CD14-positive monocyte (primary cell): ENCODE measurements around the gene TICRR. TPM values are rescaled to one million over a fixed set of nuclear protein-coding genes. Genes with fewer than 3 reads are reported as not detected.

Experiments used
- DNase-seq, 3 donors: peaks; one replicate each; pipeline ENCODE4 v3.0.0-alpha.2; 2011 to 2022
- H2AFZ ChIP-seq: 2 replicates; pipeline ENCODE4 v1.6.0; 2012; ENCODE audit warnings: mild to moderate bottlenecking, low read depth, low read length, inconsistent platforms; ENCODE audit not compliant: insufficient read depth, poor library complexity, severe bottlenecking
- H3K27ac ChIP-seq, 2 donors: 1 replicate in 1 of 2; 2 replicates in 1 of 2; pipeline ENCODE4 v1.5.1; 2012 to 2013; ENCODE audit warnings: low read length in 2 of 2, control low read depth in 1 of 2, inconsistent platforms in 1 of 2, low read depth in 1 of 2, mild to moderate bottlenecking in 1 of 2
- H3K27me3 ChIP-seq, 2 donors: one replicate each; pipeline versions ENCODE4 v1.6.0 to v1.6.1; 2011 to 2013; ENCODE audit warnings: low read length in 2 of 2; ENCODE audit not compliant: control insufficient read depth in 2 of 2, insufficient read depth in 2 of 2
- H3K36me3 ChIP-seq, 2 donors: replicated peaks in 1 of 2; 1 replicate in 1 of 2; 2 replicates in 1 of 2; pipeline versions ENCODE4 v1.5.1 to v1.6.1; 2012 to 2013; ENCODE audit warnings: low read length in 2 of 2, control low read depth in 1 of 2, inconsistent platforms in 1 of 2, mild to moderate bottlenecking in 1 of 2; ENCODE audit not compliant: insufficient read depth in 2 of 2, control insufficient read depth in 1 of 2
- H3K4me1 ChIP-seq, 2 donors: 1 replicate in 1 of 2; 2 replicates in 1 of 2; pipeline versions ENCODE4 v1.5.1 to v1.6.1; 2012 to 2013; ENCODE audit warnings: low read length in 2 of 2, control low read depth in 1 of 2, inconsistent platforms in 1 of 2, mild to moderate bottlenecking in 1 of 2, moderate library complexity in 1 of 2; ENCODE audit not compliant: insufficient read depth in 2 of 2, control insufficient read depth in 1 of 2
- H3K4me2 ChIP-seq: replicated peaks from 2 replicates; pipeline ENCODE3; 2012; ENCODE audit warnings: low read length, moderate library complexity, mild to moderate bottlenecking; ENCODE audit not compliant: poor library complexity, severe bottlenecking; ENCODE audit errors: extremely low read depth
- H3K4me3 ChIP-seq, 3 experiments: fragments of 200-600 bp in 1 of 3; sonication (generic) in 1 of 3; replicated peaks in 1 of 3; 1 replicate in 2 of 3; 2 replicates in 1 of 3; pipeline ENCODE4 v1.5.1; 2011 to 2013; ENCODE audit warnings: low read length in 3 of 3, mild to moderate bottlenecking in 3 of 3, control low read depth in 2 of 3, low read depth in 2 of 3, inconsistent platforms in 1 of 3, moderate library complexity in 1 of 3
- H3K79me2 ChIP-seq: 2 replicates; pipeline ENCODE4 v1.6.0; 2012; ENCODE audit warnings: mild to moderate bottlenecking, control low read depth, inconsistent platforms, low read length, moderate library complexity; ENCODE audit not compliant: insufficient read depth
- H3K9ac ChIP-seq: 2 replicates; pipeline ENCODE4 v1.6.0; 2017; ENCODE audit warnings: low read length, mild to moderate bottlenecking; ENCODE audit not compliant: insufficient read depth, poor library complexity, severe bottlenecking
- H3K9me3 ChIP-seq, 2 donors: replicated peaks in 1 of 2; 1 replicate in 1 of 2; 2 replicates in 1 of 2; pipeline versions ENCODE4 v1.5.1 to v1.6.1; 2012 to 2013; ENCODE audit warnings: low read length in 2 of 2, control low read depth in 1 of 2; ENCODE audit not compliant: control insufficient read depth in 1 of 2, insufficient read depth in 1 of 2
- H4K20me1 ChIP-seq: 2 replicates; pipeline ENCODE4 v1.6.0; 2012; ENCODE audit warnings: mild to moderate bottlenecking, low read length, control low read depth, moderate library complexity; ENCODE audit not compliant: insufficient read depth
- H3K27ac Mint-ChIP-seq, 7 donors: one replicate each; pipeline ENCODE4 v1.8.0; 2020; ENCODE audit warnings: mild to moderate bottlenecking in 7 of 7, mixed read lengths in 7 of 7, moderate library complexity in 6 of 7, inconsistent platforms in 2 of 7
- H3K27me3 Mint-ChIP-seq, 3 donors: one replicate each; pipeline ENCODE4 v1.8.0; 2021 to 2022; ENCODE audit warnings: low read depth in 3 of 3, mild to moderate bottlenecking in 3 of 3, mixed read lengths in 3 of 3, moderate library complexity in 3 of 3, inconsistent platforms in 1 of 3
- H3K36me3 Mint-ChIP-seq, 2 donors: one replicate each; pipeline ENCODE4 v1.8.0; 2020; ENCODE audit warnings: mixed read lengths in 2 of 2, inconsistent platforms in 1 of 2, mild to moderate bottlenecking in 1 of 2
- H3K4me1 Mint-ChIP-seq: one replicate; pipeline ENCODE4 v1.8.0; 2020; ENCODE audit warnings: mild to moderate bottlenecking, mixed read lengths
- H3K4me3 Mint-ChIP-seq, 2 donors: one replicate each; pipeline ENCODE4 v1.8.0; 2020; ENCODE audit warnings: mild to moderate bottlenecking in 2 of 2, mixed read lengths in 2 of 2, moderate library complexity in 1 of 2
- H3K9me3 Mint-ChIP-seq, 7 donors: one replicate each; pipeline ENCODE4 v1.8.0; 2020 to 2022; ENCODE audit warnings: mixed read lengths in 7 of 7, mild to moderate bottlenecking in 6 of 7, moderate library complexity in 6 of 7, inconsistent platforms in 2 of 7
- CTCF ChIP-seq: fragments of 200-600 bp; IDR thresholded peaks from one replicate; pipeline ENCODE4 v1.8.0; 2022; ENCODE audit warnings: antibody characterized with exemption, mild to moderate bottlenecking
- WGBS: methylation state at CpG from one replicate; pipeline ENCODE4 v1.1.5; 2013; ENCODE audit warnings: missing lambda C conversion rate; ENCODE audit not compliant: insufficient coverage; 5-methylcytosine and 5-hydroxymethylcytosine counted together
- intact Hi-C, 2 donors: fragments of 100-400 bp; cut with micrococcal nuclease; formaldehyde crosslinking; loops; one replicate each; pipeline versions ENCODE4 v1.15.0 to v1.15.1; 2023
- polyA plus RNA-seq, 3 donors: library from polyadenylated mRNA; depleted of rRNA in 1 of 3; unstranded in 2 of 3; stranded (reverse) in 1 of 3; fragments of 300-500 nt in 2 of 3; fragments of >200 nt in 1 of 3; fragmentation: Illumina TruSeq in 2 of 3; gene quantifications; 1 replicate in 2 of 3; 2 replicates in 1 of 3; pipeline ENCODE4 v1.2.3, GENCODE V29; 2012 to 2021

Gene TICRR
- polyA plus RNA-seq, 3 donors, result not detected

DNA sequence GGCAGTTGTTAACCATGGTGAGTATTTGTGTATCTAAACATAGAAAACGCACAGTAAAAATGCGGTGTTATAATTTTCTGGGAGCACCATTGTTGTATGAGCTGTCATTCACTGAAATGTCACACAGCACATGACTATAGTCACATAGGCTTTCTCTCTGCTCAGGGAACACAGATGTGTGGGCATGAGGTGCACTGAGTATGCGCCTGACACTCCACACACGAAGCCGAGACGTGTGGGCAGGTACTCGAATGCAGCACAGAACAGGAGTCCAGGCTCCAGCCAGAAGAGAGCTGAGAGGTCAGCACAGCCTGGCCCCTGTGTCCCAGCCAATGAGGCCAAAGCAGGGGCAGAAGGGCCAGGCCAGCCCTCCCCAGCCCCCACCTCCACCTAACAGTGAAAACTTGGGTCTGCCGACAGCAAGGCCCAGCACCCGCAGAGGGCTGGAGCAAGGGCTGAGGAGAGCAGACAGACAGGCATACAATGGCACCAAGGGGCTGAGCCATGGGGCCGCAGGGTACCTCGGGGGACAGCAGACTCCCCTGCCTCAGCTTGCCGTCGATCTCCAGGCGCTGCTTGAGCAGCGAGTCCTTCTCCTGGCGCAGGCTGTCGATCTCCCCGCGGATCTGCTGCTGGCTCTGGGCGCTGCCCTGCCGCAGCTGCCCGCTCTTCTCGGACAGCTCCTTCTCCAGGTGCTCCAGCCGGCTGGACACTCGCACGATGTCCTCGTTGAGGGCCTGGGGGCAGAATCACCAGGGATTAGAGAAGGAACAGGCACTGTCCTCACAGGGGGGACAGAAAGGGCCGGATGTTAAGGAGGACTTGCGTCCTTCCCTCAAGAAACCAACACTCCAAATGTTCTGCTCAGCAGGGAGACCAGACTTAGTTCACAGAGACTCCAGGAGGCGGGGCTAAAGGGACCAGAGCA is 56.0 kb downstream of the TICRR start:
- Mint-ChIP-seq H3K4me3 (no peak overlapping the region), H3K27ac (peak overlapping the region in 1 of 7 donors; percentile 82), H3K27me3 (peaks cover 1 to 3% (median 1%) of the 10 kb centered on the region in 3 donors), H3K4me1 (no peaks in the 10 kb centered on the region), H3K9me3 (peaks cover 39 to 59% (median 49%) of the 10 kb centered on the region in 7 donors), H3K36me3 (peaks cover 44 to 57% of the 10 kb centered on the region in 2 donors)
- Histone ChIP-seq H3K36me3 (peaks cover 47 to 53% of the 10 kb centered on the region in 2 donors), H3K4me1 (no peaks in the 10 kb centered on the region), H3K79me2 (no peaks in the 10 kb centered on the region), H3K9me3 (peaks cover 9 to 56% of the 10 kb centered on the region in 2 donors), H3K4me3 (no peak overlapping the region), H3K27ac (no peak overlapping the region), H2AFZ (no peak overlapping the region), H3K27me3 (no peaks in the 10 kb centered on the region), H4K20me1 (no peaks in the 10 kb centered on the region), H3K4me2 (no peak overlapping the region), H3K9ac (no peak overlapping the region)
- intact Hi-C loops, result no loop called here
- WGBS, result 92% methylated on average over 26 of the region's 30 CpGs
- TF ChIP-seq CTCF, result no peak
- DNase-seq, result no peak

- Histone ChIP-seq H3K4me1 (no peaks in the 10 kb centered on the region), H3K27ac (no peak overlapping the region), H3K4me3 (no peak overlapping the region), H2AFZ (no peak overlapping the region), H3K9ac (no peak overlapping the region), H3K79me2 (no peaks in the 10 kb centered on the region), H3K36me3 (peaks cover 40 to 46% of the 10 kb centered on the region in 2 donors), H3K4me2 (no peak overlapping the region), H4K20me1 (no peaks in the 10 kb centered on the region), H3K27me3 (no peaks in the 10 kb centered on the region), H3K9me3 (peaks cover 9 to 56% of the 10 kb centered on the region in 2 donors)
- DNase-seq, result no peak
- Mint-ChIP-seq H3K9me3 (peaks cover 39 to 59% (median 49%) of the 10 kb centered on the region in 7 donors), H3K27ac (no peak overlapping the region), H3K27me3 (peaks cover 1 to 3% (median 1%) of the 10 kb centered on the region in 3 donors), H3K4me1 (no peaks in the 10 kb centered on the region), H3K36me3 (peaks cover 39 to 50% of the 10 kb centered on the region in 2 donors), H3K4me3 (no peak overlapping the region)
- 87% methylated on average over 9 of the region's 10 CpGs for WGBS
- intact Hi-C loops, result no loop called here
- TF ChIP-seq CTCF, result no peak
These were observed 56.6 kb downstream of the TICRR start for GRCh38 chr15:89631902-89632264.
